Hindlimb muscle (tissue), 1 donor: Measurements from ENCODE around the gene CASP8. TPM values are rescaled to one million over a fixed set of nuclear protein-coding genes. Genes with fewer than 3 reads are reported as not detected.

Source experiments
- polyA plus RNA-seq: library from polyadenylated mRNA; unstranded; fragments of 120-200 nt; gene quantifications from one replicate; pipeline ENCODE4 v1.2.1, GENCODE V29; 2013; ENCODE audit not compliant: insufficient read length

The CASP8 gene
- polyA plus RNA-seq, 1 donor: 5.4 TPM

Other genes with a start within 250 kb of the CASP8 start
- gene HYCC2, start 188.9 kb upstream of the CASP8 start, polyA plus RNA-seq: 6.9 TPM
- 67.9 TPM for gene NDUFB3, start 188.5 kb upstream of the CASP8 start, polyA plus RNA-seq
- 44.8 TPM for gene CFLAR, start 144.4 kb upstream of the CASP8 start, polyA plus RNA-seq
- 7.0 TPM for gene CASP10, start 77.4 kb upstream of the CASP8 start, polyA plus RNA-seq
- 1.4 TPM for gene FLACC1, start 96.8 kb downstream of the CASP8 start, polyA plus RNA-seq
- 23.6 TPM for gene TRAK2, start 190.9 kb downstream of the CASP8 start, polyA plus RNA-seq
- gene STRADB, start 191.2 kb downstream of the CASP8 start, polyA plus RNA-seq: 43.3 TPM